ENCODE measurements around the gene DCAF4L1.
A peak's percentile ranks its signal among the peaks of the same experiment; 100 is the strongest.

Gene DCAF4L1, protein sequence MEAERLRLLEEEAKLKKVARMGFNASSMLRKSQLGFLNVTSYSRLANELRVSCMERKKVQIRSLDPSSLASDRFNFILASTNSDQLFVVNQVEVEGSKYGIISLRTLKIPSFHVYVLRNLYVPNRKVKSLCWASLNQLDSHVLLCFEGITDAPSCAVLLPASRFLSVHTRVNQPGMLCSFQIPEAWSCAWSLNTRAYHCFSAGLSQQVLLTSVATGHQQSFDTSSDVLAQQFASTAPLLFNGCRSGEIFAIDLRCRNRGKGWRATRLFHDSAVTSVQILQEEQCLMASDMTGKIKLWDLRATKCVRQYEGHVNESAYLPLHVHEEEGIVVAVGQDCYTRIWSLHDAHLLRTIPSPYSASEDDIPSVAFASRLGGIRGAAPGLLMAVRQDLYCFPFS

DNA sequence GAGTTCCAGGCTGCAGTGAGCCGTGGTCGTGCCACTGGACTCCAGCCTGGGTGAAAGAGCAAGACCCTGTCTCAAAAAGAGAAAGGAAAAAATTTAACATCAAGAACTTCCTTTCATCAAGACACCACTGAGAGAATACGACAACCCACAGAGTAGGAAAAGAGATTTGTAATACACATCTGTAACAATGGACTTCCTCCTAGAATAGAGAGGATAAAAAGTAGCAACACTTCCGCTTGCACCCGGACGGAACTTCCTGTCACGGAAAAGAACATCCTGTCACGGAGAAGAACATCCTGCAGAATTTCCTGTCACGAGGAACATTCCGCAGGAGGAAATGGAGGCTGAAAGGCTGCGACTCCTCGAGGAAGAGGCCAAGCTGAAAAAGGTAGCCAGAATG lies at the start of gene DCAF4L1:
Gene DCAF4L1, plus strand, starts transcription at position 301 of the 400 bp plus-strand sequence. Its CDS starts 37 bp downstream, at position 338.
- no peak for DNase-seq (ENCODE audit: low read depth in 2 of 2)

DNA sequence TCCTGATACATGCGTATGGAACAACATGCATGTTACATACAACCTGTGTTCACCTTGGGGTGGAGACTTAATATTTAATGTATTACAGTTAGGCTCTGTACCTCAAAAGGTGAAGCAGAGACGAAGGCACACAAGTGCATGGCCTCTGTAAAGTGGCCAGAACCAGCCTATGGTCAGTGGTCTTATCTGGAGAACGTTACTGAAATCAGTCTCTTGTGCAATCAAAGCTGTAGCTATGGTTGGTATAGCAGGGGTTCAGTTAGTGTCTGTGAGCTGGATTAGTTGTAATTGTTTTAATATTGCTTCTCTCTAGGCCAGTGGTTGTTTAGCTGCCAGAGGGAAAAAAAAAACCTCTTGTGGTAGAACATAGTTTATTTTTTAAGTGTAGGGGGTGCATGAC lies 48.6 kb upstream of the DCAF4L1 start:
- DNase-seq (ENCODE audit: low read depth in 2 of 2), result no peak

DNA sequence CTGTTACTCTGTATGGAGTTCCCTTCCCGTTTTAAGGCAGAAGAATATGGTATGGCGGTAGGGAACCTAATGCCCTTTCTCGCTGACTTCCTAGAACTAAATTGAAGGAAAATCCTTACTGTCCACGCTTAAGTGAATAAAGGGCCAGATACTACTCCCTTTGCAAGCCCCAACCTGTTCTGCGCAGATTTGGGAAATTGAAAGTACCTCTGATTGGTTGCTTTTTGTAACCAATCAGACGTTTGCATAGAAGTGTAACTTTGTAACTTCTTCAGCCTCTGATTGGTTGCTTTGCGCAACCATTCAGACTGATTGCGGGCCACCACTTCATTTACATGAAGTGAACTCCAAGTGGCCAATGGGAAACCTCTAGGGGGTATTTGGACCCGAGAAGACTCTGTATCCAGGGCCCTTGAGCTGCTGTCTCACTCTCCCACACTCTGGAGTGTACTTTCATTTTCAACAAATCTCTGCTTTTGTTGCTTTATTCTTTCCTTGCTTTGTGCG lies 47.5 kb upstream of the DCAF4L1 start:
- no peak for DNase-seq (ENCODE audit: low read depth in 2 of 2)

DNA sequence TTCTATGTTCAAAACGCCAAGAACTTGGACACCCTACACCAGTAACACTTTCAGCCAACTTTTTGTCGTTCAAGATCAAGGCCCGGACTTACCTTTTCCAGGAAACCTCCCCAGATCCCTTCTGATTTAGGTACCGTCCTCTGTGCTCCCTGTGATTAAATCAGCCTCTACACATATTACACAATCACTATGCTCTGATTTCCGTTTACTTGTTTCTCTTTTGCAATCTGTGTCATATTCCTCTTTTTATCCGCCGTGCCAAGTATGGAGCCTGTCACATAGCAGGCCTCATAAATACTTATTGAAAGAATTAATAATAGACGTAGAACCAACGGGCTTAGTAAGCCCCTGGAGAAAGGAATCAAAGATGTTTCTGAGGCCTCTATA lies 47.0 kb upstream of the DCAF4L1 start:
- no peak for DNase-seq (ENCODE audit: low read depth in 2 of 2)

DNA sequence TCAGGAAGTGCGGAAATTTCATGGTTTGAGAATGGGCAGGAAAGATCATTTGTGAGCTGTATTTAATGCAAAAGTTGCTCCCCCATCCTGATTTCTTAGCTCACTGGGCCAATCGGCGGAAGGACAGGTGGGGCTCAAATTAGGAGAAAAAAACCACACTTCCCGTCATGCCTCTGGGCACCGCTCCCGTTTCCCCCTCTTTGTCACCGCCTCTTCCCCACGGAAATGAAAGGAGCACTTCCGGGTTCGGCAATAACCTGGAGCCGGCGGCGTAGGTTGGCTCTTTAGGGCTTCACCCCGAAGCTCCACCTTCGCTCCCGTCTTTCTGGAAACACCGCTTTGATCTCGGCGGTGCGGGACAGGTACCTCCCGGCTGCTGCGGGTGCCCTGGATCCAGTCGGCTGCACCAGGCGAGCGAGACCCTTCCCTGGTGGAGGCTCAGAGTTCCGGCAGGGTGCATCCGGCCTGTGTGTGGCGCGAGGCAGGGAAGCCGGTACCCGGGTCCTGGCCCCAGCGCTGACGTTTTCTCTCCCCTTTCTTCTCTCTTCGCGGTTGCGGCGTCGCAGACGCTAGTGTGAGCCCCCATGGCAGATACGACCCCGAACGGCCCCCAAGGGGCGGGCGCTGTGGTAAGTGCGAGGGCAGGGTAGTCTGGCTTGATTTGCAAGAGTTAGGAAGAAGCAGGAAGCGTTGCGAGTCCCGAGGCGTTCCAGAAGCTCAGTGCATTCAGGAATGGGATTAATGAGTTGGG lies 46.5 kb upstream of the DCAF4L1 start, which contains the start of gene TMEM33:
Gene TMEM33, plus strand, starts transcription at position 529 of the 751 bp plus-strand sequence. Its CDS starts 56 bp downstream, at position 585.
- peak; percentile 59 to 69 for DNase-seq (ENCODE audit: low read depth in 2 of 2)

DNA sequence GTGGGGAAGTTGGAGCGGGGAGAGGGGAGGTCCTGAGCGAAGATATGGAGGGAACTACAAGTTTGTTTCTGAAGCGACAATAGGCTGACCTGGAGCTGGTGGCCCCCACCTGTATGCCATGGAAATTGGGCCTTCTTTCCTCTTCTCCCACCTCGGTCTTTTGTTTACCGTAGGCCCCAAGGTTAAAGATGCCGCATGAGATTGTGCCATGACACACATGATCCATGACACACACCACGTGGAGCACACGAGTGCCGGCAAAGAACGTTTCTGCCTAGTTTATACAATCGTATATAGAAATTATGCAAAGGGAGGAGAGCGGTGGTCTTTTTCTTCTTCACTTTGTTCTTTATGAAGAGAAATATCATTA lies 45.9 kb upstream of the DCAF4L1 start:
- DNase-seq (ENCODE audit: low read depth in 2 of 2), result peak in 1 of 2 donors; percentile 14

DNA sequence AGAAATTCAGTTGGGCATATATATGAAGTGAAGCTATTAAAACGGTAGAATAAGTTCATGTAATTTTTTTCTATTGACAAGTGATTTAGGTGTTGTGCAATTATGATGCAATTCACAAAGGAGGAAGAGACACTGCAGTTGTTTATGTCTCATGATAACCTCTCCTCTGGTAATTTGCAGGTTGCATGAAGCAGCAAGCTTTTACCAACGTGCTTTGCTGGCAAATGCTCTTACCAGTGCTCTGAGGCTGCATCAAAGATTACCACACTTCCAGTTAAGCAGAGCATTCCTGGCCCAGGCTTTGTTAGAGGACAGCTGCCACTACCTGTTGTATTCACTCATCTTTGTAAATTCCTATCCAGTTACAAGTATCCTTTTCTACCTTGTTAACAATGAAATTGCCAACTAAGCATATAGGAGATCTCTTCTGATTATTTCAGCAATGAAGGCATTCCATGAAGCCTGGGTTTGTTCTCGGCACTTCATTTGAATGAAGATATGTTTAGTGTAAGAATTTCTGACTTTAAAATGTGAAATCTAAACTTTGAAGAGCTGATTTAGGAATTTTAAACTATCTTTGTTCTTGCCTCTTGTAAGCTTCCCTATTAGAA lies 42.4 kb upstream of the DCAF4L1 start:
- no peak for DNase-seq (ENCODE audit: low read depth in 2 of 2)

DNA sequence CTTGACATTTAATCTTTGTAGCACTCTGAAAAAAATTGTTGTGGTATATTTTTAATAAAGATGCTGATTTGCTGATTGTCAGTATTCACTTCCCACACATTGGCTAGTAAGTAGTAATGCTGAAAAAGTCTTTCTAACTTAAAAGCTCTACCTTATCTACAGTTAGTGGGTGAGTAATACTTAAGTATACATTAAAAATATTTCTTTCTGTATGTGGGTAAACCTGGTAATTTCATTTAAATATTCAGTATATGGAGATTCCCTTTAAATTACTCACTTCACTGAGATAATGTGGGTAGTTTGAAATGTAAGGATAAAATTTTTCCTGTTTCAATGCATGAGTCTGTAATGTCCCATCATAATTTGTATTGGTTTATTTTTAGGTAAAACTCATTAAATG lies 40.7 kb upstream of the DCAF4L1 start:
- no peak for DNase-seq (ENCODE audit: low read depth in 2 of 2)

DNA sequence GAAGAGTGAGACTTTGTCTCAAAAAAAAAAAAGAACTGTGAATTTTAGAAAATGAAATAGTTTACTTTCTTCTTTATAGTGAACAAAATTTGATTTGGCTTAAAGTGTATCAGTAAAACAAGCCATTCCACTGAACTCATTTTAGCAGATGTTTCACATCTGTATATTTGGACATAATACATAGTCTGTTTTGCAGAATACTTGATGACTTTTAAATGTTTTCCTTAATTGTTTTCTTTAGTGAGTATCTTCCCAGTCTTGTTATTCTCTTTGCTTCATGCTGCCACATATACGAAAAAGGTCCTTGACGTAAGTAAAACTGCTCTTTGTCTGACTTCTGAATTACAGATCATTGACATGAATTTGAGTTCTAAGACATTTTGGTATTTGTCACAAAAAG lies 38.0 kb upstream of the DCAF4L1 start:
- no peak for DNase-seq (ENCODE audit: low read depth in 2 of 2)

DNA sequence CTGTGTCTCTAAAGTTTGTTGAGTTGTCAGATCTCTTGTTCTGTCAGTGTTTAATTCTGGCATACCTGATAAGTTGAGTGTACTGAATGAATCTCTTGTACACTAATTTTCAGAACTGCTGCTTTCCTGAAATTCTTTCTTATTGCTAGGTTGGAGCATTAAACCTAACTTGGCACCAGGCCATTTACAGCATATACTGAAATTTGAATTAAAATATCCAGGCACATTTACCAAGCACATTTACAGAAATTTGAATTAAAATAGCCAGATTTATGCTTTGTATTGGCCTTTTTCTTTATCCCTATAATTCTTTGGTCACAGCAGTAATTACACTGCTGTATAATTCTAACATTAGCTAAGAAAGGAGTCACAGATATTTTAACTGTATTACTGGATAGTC lies 37.5 kb upstream of the DCAF4L1 start:
- DNase-seq (ENCODE audit: low read depth in 2 of 2), result no peak

DNA sequence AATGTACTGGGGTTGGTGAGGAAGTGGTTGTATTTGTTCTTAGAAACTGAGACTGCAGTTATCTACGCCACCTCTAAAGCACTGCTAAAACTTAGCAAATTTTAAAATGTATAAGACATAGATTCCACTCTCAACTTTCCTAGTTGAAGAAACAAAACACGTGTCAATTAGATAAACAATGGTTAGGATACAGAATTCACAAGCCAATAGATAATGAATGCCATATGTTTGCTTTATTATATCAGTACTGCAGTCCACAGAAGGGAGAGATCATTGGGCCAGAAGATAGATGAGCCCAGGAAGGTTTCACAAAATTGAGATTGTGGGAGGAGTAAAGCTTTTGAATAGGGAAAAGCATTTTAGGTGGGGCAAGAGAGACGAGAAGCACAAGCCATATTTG lies 32.0 kb upstream of the DCAF4L1 start:
- DNase-seq (ENCODE audit: low read depth in 2 of 2), result no peak

DNA sequence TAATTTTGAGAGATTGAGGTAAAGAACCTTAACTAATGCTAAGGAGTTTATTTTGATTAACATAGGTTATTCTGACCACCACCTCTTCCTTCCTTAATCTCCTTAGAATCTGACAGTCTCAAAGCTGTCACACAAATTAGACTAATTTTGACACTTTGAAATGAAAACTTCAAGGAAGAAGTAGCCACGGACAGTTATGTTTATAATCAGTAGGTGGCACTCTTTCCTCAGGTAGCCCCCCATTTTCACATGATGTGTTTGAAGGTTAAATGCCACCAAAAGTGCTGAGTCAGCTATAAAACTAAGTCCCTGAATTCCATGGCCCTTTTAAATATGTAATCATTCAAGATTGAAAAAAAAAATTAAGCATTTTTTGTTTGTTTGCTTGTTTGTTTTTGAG lies 23.9 kb upstream of the DCAF4L1 start:
- DNase-seq (ENCODE audit: low read depth in 2 of 2), result no peak

DNA sequence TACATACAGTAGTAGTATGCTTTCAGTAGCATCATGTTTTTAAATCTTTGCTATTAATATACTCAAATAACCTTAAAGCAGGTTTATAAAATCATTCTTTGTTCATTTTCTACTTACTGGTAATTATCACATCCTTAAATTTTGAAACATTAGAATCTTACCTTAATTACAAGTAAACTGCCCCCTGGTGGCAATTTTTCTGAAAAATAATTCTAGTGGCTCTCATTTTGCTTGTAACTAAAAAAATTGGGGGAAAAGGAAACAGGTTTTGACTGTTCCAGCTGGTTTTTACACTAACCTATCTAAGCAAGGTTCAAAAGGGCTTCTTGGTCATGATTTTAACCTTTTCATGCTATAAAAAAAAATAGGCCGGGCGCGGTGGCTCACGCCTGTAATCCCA lies 18.5 kb upstream of the DCAF4L1 start:
- DNase-seq (ENCODE audit: low read depth in 2 of 2), result no peak

DNA sequence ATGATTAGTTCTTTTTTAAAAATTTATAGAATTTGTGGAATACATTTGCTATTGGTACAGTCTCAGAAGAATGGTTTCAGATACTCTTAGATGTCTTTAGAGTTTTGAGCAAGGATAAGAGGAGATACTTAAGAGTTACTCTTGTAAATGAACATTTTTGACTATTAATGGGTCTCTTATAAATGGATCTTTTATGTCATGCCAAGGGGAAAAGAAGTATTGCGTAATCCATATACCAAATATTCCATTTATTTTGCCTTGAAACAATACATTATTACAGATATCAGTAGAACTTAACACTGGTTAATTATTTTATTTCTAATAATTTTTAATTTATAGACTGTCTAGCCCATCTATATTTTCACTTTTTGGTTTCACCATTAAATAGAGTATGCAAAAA lies 17.2 kb upstream of the DCAF4L1 start:
- no peak for DNase-seq (ENCODE audit: low read depth in 2 of 2)

DNA sequence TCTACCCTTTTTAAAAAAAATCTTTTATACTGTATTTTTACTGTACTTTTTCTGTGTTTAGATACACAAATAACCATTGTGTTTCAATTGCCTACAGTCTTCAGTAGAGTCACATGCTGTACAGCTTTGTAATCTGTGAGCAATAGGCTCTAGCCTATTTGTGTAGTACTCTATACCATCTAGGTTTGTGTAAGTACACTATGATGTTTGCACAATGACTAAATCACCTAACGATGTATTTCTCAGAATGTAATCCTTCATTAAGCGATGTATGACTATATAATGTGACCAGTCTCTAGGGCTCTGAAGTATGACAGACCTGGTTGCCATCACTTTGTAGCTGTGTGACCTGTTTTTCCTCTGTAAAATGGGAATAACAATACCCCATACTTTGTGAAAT lies 14.2 kb upstream of the DCAF4L1 start:
- no peak for DNase-seq (ENCODE audit: low read depth in 2 of 2)

DNA sequence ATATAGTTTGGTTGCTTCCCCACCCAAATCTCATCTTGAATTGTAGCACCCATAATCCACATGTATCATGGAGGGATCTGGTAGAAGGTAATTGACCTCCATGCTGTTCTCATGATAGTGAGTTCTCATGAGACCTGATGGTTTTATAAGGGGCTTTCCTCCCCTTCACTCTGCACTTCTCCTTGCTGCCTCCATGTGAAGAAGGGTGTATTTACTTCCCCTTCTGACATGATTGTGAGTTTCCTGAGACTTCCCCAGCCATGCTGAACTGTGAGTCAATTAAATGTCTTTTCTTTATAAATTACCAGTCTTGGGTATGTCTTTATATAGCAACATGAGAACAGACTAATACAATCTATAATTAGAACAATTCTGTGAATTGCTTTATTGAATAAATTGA lies 11.9 kb upstream of the DCAF4L1 start:
- no peak for DNase-seq (ENCODE audit: low read depth in 2 of 2)

DNA sequence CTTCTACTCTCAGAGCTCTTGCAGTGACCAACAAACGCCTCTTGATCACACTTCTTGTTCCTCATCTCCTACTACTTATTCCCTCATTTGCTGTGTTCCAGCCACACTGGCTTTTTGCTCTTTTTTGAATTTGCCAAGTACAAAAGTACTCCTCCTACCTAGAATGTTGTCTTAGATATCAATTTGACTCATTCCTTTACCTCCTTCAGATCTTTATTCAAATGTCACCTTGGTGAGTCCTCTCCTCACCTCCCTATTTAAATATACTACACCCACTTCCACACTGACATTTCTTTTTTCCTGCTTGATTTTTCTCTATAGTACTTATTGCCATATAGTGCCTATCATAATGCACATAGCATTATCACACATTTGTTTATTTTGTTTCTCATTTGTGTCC lies 6.2 kb upstream of the DCAF4L1 start:
- DNase-seq (ENCODE audit: low read depth in 2 of 2), result no peak

DNA sequence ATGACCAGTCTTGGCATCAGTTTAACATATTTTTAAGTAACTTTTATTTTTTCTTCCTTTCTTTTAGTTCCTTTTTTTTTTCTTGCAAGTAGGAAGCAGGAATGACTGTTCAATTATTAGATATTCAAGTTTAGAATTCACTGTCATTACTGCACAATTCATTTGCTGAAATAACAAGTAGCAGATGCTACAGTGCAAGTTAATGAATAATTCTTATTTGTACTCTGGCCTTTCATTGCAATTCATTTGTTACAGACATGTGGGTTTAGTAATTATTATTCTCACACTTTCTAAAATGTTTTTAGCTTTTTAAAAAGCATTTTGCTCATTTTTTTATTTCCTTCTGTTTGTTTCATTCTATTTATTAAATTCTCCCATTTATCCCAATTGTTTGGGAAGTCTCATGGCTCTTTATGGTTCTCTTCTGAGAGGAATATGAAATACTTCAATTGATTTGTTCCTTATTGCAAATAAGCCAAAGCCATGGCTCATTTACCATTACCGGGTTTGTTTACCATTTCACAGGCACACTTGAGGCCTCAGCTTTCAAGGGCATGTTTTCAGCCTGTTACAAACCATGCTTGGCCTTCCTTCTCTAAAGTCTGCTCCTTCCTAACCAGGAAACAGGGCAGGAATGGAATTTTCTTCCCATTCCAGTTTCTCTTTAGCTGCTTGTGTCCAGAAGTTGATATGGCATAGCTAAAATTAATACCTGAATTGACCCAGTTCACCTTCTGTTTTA lies 4.6 kb upstream of the DCAF4L1 start:
- DNase-seq (ENCODE audit: low read depth in 2 of 2), result no peak

DNA sequence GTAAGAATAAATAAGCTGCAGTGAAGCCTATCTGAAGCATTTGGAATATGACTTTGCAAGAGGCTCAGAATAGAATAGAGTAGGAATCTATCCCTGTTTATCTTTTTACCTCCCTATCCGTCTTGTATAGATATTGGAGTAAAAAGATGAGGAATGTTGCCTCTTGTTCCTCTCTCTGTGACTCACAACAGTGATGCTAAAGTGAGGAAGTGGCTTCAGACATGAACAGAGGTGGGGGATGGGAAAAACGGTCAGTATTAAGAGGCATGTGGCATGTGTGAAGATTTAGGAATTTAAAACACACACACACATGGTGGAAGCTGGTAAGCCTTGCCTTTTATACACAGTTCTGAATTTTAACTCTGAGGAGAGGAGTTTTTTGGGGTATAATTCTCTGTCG lies 3.8 kb upstream of the DCAF4L1 start:
- DNase-seq (ENCODE audit: low read depth in 2 of 2), result no peak

DNA sequence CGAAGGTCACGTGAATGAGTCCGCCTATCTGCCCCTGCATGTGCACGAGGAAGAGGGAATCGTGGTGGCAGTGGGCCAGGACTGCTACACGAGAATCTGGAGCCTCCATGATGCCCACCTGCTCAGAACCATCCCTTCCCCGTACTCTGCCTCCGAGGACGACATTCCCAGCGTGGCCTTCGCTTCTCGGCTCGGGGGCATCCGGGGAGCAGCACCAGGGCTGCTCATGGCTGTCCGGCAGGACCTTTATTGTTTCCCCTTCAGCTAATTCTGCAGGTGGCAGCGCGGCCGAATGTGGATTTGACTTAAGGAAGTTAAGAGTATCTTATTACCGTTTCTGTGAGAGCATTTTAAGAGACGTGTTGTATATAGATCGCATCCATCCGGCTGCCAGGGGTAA lies 1.2 kb downstream of the DCAF4L1 start:
- DNase-seq (ENCODE audit: low read depth in 2 of 2), result no peak

DNA sequence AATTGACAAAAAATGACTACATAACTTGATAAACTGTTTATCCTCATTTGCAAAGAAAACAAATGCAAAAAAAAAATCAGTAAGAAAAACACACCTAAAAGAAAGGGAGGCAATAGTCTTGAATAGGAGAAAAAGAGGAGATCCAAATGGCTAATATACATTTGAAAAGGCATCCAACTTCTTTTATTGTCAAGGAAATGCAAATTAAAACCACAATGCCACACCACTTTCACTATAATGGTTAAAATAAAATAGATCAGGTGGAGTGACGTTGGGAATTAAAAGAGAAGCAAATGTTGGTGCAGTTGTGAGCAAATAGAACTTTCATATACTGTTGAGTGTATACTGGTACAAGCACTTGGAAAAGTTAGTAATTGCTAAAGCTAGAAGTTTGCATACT lies 3.6 kb downstream of the DCAF4L1 start:
- no peak for DNase-seq (ENCODE audit: low read depth in 2 of 2)

DNA sequence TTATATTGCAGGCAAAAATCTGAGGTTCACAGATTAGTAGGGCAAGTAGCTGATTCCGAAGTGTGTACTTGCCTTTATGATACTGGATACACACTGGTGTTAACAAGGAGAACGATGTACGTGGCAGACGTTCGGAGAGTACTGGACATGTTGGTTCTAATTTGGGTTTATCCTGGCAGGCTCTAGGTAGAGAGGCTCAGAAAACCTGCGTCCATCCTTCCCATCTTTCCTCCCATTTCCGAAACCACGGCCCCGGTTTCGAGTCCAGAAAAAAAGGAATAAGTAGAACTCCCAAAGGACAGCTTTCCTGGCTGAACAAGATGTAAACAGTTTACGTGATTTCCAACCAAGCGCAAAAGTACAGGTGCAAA lies 8.4 kb downstream of the DCAF4L1 start:
- DNase-seq (ENCODE audit: low read depth in 2 of 2), result no peak
